Measurements from ENCODE around the gene GALNT10. TPM values are rescaled to one million over a fixed set of nuclear protein-coding genes. Genes with fewer than 3 reads are reported as not detected.

GALNT10 gene
- total and polyA plus RNA-seq, 2 of the 4 experiments (the other 2 are of a cell fraction) = 46.2 to 67.0 TPM

DNA sequence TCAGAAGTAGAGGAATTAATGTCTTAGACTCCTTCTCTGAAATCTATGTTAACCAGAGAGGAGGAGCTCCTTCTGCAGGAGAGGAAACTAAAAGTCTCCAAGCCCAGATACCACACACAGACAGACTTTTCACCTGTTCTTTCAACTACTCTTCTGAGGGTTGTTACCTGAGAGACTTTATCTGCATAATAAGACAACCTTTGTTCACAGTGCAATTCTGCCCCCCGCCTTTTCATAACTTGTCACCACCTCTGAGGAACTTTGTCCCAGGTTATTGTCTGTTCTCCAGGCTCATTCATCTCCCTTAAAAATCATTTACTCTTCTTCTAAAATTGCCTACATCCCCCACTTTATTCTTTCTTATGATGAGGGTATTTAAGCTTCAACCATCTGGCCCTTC is 9.4 kb upstream of the GALNT10 start:
- Histone ChIP-seq H3K27ac (ENCODE audit: insufficient read depth, low read length) (no peak overlapping the region), H3K27me3 (ENCODE audit: control insufficient read depth, insufficient read depth, low read length) (peaks cover 20% of the 10 kb centered on the region), H3K4me1 (ENCODE audit: control insufficient read depth, insufficient read depth, low read length) (no peaks in the 10 kb centered on the region), H3K4ac (ENCODE audit: low read depth, low read length) (no peak overlapping the region), H2AK5ac (ENCODE audit: low read depth, low read length) (no peak overlapping the region), H3K9me1 (ENCODE audit: insufficient read depth, low read length) (no peaks in the 10 kb centered on the region), H3K18ac (ENCODE audit: low read depth, low read length) (no peak overlapping the region), H2BK20ac (ENCODE audit: low read depth, low read length) (no peak overlapping the region), H3K4me2 (ENCODE audit: low read depth, low read length) (no peak overlapping the region), H3K56ac (ENCODE audit: extremely low read depth, insufficient read depth, low read length) (no peak overlapping the region), H2AK9ac (replicated peaks; ENCODE audit: low read depth, low read length, poor library complexity) (no peak overlapping the region), H3K23ac (ENCODE audit: low read depth, low read length) (no peak overlapping the region), H2AFZ (replicated peaks; ENCODE audit: low read length, poor library complexity) (no peak overlapping the region), H3K9ac (ENCODE audit: low read depth, low read length) (no peak overlapping the region), H4K91ac (ENCODE audit: insufficient read depth, low read depth, low read length) (no peak overlapping the region), H3K4me3 (ENCODE audit: insufficient read depth, low read depth, low read length) (no peak overlapping the region), H3K9me3 (ENCODE audit: control insufficient read depth, insufficient read depth, low read length) (no peaks in the 10 kb centered on the region), H3K36me3 (ENCODE audit: control insufficient read depth, insufficient read depth, low read length) (no peaks in the 10 kb centered on the region), H4K8ac (ENCODE audit: low read depth in 2 of 2, low read length in 2 of 2) (no peak overlapping the region), H3K14ac (replicated peaks; ENCODE audit: low read depth, low read length) (no peak overlapping the region), H2BK5ac (ENCODE audit: low read depth, low read length, poor library complexity, severe bottlenecking) (no peak overlapping the region), H2BK15ac (ENCODE audit: low read depth, low read length) (no peak overlapping the region), H3K79me1 (ENCODE audit: low read depth in 1 of 2, low read length in 2 of 2) (no peaks in the 10 kb centered on the region; a peak in 1 of 4 replicates), H4K20me1 (ENCODE audit: insufficient read depth, low read length) (no peaks in the 10 kb centered on the region), H2BK120ac (ENCODE audit: low read depth, low read length) (no peak overlapping the region), H4K5ac (ENCODE audit: low read depth, low read length) (no peak overlapping the region)
- dilution Hi-C loops (cut with HindIII; ENCODE audit: low sequenced_read_pairs, unreplicated experiment) (no loop called here), intact Hi-C loops (cut with micrococcal nuclease) (loop anchor here (2.0 kb wide), 1 partner anchor 1648 kb away; no protein-coding TSS in a partner anchor), in situ Hi-C loops (cut with MboI; ENCODE audit: low sequenced_read_pairs) (no loop called here)
- no TSS peak for BruUV-seq (replicated peaks)
- ChIA-PET POLR2A (ENCODE audit: unreplicated experiment) (no interaction called here), CTCF (interaction anchor here (0.5 to 3.1 kb wide), 3 partner anchors 9 to 109 kb away, joined by 3 to 17 read pairs (median 13); partner anchors contain the start of gene GALNT10)
- no peak for TF ChIP-seq CHD1 (IDR thresholded peaks at IDR 0.05; ENCODE audit: low read depth, low read length)
- TF ChIP-seq RAD21 (IDR thresholded peaks at IDR 0.05; ENCODE audit: low read length) = no peak
- TF ChIP-seq, protein P1, sequence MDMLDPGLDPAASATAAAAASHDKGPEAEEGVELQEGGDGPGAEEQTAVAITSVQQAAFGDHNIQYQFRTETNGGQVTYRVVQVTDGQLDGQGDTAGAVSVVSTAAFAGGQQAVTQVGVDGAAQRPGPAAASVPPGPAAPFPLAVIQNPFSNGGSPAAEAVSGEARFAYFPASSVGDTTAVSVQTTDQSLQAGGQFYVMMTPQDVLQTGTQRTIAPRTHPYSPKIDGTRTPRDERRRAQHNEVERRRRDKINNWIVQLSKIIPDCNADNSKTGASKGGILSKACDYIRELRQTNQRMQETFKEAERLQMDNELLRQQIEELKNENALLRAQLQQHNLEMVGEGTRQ (IDR thresholded peaks at IDR 0.05; ENCODE audit: low read depth, low read length) = no peak
- no peak for TF ChIP-seq CEBPB (IDR thresholded peaks at IDR 0.05; ENCODE audit: low read depth, low read length)
- TF ChIP-seq FOS (IDR thresholded peaks at IDR 0.05; ENCODE audit: low read depth, low read length) = no peak
- TF ChIP-seq, protein P2, sequence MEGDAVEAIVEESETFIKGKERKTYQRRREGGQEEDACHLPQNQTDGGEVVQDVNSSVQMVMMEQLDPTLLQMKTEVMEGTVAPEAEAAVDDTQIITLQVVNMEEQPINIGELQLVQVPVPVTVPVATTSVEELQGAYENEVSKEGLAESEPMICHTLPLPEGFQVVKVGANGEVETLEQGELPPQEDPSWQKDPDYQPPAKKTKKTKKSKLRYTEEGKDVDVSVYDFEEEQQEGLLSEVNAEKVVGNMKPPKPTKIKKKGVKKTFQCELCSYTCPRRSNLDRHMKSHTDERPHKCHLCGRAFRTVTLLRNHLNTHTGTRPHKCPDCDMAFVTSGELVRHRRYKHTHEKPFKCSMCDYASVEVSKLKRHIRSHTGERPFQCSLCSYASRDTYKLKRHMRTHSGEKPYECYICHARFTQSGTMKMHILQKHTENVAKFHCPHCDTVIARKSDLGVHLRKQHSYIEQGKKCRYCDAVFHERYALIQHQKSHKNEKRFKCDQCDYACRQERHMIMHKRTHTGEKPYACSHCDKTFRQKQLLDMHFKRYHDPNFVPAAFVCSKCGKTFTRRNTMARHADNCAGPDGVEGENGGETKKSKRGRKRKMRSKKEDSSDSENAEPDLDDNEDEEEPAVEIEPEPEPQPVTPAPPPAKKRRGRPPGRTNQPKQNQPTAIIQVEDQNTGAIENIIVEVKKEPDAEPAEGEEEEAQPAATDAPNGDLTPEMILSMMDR (conservative IDR thresholded peaks at IDR 0.05; ENCODE audit: low read depth, low read length) = no peak
- no peak for TF ChIP-seq BHLHE40 (IDR thresholded peaks at IDR 0.05; ENCODE audit: low read depth, low read length)
- TF ChIP-seq RFX5 (IDR thresholded peaks at IDR 0.05; ENCODE audit: low read depth, low read length) = no peak
- no peak for TF ChIP-seq MAZ (IDR thresholded peaks at IDR 0.05; ENCODE audit: borderline replicate concordance, low read depth, low read length)
- TF ChIP-seq MAFK (IDR thresholded peaks at IDR 0.05; ENCODE audit: low read depth, low read length) = no peak
- no peak for TF ChIP-seq SMC3 (IDR thresholded peaks at IDR 0.05; ENCODE audit: low read depth, low read length)
- TF ChIP-seq NFE2L2 (IDR thresholded peaks at IDR 0.05; ENCODE audit: low read depth, low read length) = no peak
- DNase-seq (no peak), ATAC-seq (ENCODE audit: low read depth) (no peak)
- no CpG with 5 or more reads among the region's 1 CpG for WGBS, 2 experiments (ENCODE audit: extremely low coverage in 2 of 2, insufficient read length in 1 of 2)

Measured in IMR-90 (cell line).